H9 (cell line): ENCODE data around the gene CXCL8. TPM values are rescaled to one million over a fixed set of nuclear protein-coding genes. Genes with fewer than 3 reads are reported as not detected.

Experiments used
- DNase-seq: peaks from one replicate; pipeline ENCODE4 v3.0.0-alpha.2; 2017
- H2AFZ ChIP-seq: one replicate; pipeline ENCODE4 v1.6.1; 2013; ENCODE audit warnings: mild to moderate bottlenecking, low read length, control low read depth, moderate library complexity
- H2AK5ac ChIP-seq: 2 replicates; pipeline ENCODE4 v1.6.1; 2013; ENCODE audit warnings: low read length, control low read depth, mixed read lengths; ENCODE audit not compliant: insufficient read length
- H2BK120ac ChIP-seq: one replicate; pipeline ENCODE4 v1.6.1; 2013; ENCODE audit warnings: low read depth, mild to moderate bottlenecking, low read length, control low read depth, inconsistent platforms; ENCODE audit not compliant: poor library complexity, severe bottlenecking
- H2BK12ac ChIP-seq: 2 replicates; pipeline ENCODE4 v1.6.1; 2013; ENCODE audit warnings: low read length, control low read depth, mixed read lengths, low read depth; ENCODE audit not compliant: insufficient read length
- H2BK15ac ChIP-seq: 2 replicates; pipeline ENCODE4 v1.6.1; 2013; ENCODE audit warnings: low read depth, low read length, control low read depth
- H2BK20ac ChIP-seq: one replicate; pipeline ENCODE4 v1.6.1; 2013; ENCODE audit warnings: low read depth, mild to moderate bottlenecking, low read length, control low read depth, inconsistent platforms; ENCODE audit not compliant: poor library complexity, severe bottlenecking
- H2BK5ac ChIP-seq: 2 replicates; pipeline ENCODE4 v1.6.1; 2013; ENCODE audit warnings: low read length, control low read depth, mixed read lengths; ENCODE audit not compliant: insufficient read length
- H3K14ac ChIP-seq: 2 replicates; pipeline ENCODE4 v1.6.1; 2013; ENCODE audit warnings: low read length, control low read depth; ENCODE audit not compliant: insufficient read depth
- H3K18ac ChIP-seq: 2 replicates; pipeline ENCODE4 v1.6.1; 2013; ENCODE audit warnings: low read depth, mild to moderate bottlenecking, mixed read lengths, low read length, control low read depth; ENCODE audit not compliant: insufficient read length
- H3K23ac ChIP-seq: 2 replicates; pipeline ENCODE4 v1.6.1; 2013; ENCODE audit warnings: low read length, control low read depth, mixed read lengths, low read depth; ENCODE audit not compliant: insufficient read length
- H3K23me2 ChIP-seq: 2 replicates; pipeline ENCODE4 v1.6.1; 2013; ENCODE audit warnings: low read depth, mild to moderate bottlenecking, mixed read lengths, low read length, control low read depth; ENCODE audit not compliant: insufficient read length, poor library complexity, severe bottlenecking
- H3K27ac ChIP-seq: 2 replicates; pipeline ENCODE4 v1.5.1; 2013; ENCODE audit warnings: low read length, control low read depth, mixed read lengths, low read depth; ENCODE audit not compliant: insufficient read length
- H3K27me3 ChIP-seq: 2 replicates; pipeline ENCODE4 v1.6.1; 2013; ENCODE audit warnings: low read length, control low read depth, inconsistent platforms; ENCODE audit not compliant: insufficient read depth
- H3K4ac ChIP-seq: 2 replicates; pipeline ENCODE4 v1.6.1; 2013; ENCODE audit warnings: low read depth, mild to moderate bottlenecking, control low read depth, inconsistent platforms, low read length, moderate library complexity
- H3K4me1 ChIP-seq: 2 replicates; pipeline ENCODE4 v1.6.1; 2013; ENCODE audit warnings: low read length, control low read depth, inconsistent platforms; ENCODE audit not compliant: insufficient read depth
- H3K4me2 ChIP-seq: 2 replicates; pipeline ENCODE4 v1.6.1; 2013; ENCODE audit warnings: low read length, control low read depth, mixed read lengths; ENCODE audit not compliant: insufficient read length, insufficient read depth
- H3K56ac ChIP-seq: 2 replicates; pipeline ENCODE4 v1.6.1; 2013; ENCODE audit warnings: low read depth, mild to moderate bottlenecking, mixed read lengths, low read length, control low read depth; ENCODE audit not compliant: insufficient read length
- H3K79me1 ChIP-seq: 2 replicates; pipeline ENCODE4 v1.6.1; 2013; ENCODE audit warnings: low read depth, mild to moderate bottlenecking, moderate library complexity, low read length, control low read depth, inconsistent platforms; ENCODE audit not compliant: insufficient read depth, poor library complexity, severe bottlenecking
- H3K79me2 ChIP-seq: 2 replicates; pipeline ENCODE4 v1.6.1; 2013; ENCODE audit warnings: low read length, control low read depth, inconsistent platforms; ENCODE audit not compliant: insufficient read depth
- H3K9ac ChIP-seq: 2 replicates; pipeline ENCODE4 v1.6.1; 2013; ENCODE audit warnings: low read length, control low read depth, mixed read lengths; ENCODE audit not compliant: insufficient read length; ENCODE audit errors: extremely low read depth
- H3K9me3 ChIP-seq: one replicate; pipeline ENCODE4 v1.6.1; 2013; ENCODE audit warnings: low read depth, low read length, inconsistent platforms; ENCODE audit not compliant: control insufficient read depth
- H3T11ph ChIP-seq: one replicate; pipeline ENCODE4 v1.6.1; 2013; ENCODE audit warnings: mild to moderate bottlenecking, low read length, control low read depth, inconsistent platforms
- H4K20me1 ChIP-seq: one replicate; pipeline ENCODE4 v1.6.1; 2013; ENCODE audit not compliant: control insufficient read depth, insufficient read length, insufficient read depth
- H4K5ac ChIP-seq: 2 replicates; pipeline ENCODE4 v1.6.1; 2013; ENCODE audit warnings: low read depth, mild to moderate bottlenecking, mixed read lengths, low read length, control low read depth; ENCODE audit not compliant: insufficient read length
- H4K8ac ChIP-seq: replicated peaks from 2 replicates; pipeline ENCODE4 v1.6.1; 2013; ENCODE audit warnings: low read length, control low read depth, mixed read lengths, low read depth; ENCODE audit not compliant: insufficient read length
- H4K91ac ChIP-seq: 2 replicates; pipeline ENCODE4 v1.6.1; 2013; ENCODE audit warnings: low read depth, mild to moderate bottlenecking, moderate library complexity, mixed read lengths, low read length, control low read depth; ENCODE audit not compliant: insufficient read length
- H3K27ac Mint-ChIP-seq, 3 experiments: 2 replicates in 2 of 3; 3 replicates in 1 of 3; pipeline ENCODE4 v1.8.0; 2020 to 2021; ENCODE audit warnings: mixed read lengths in 3 of 3, mild to moderate bottlenecking in 1 of 3, moderate library complexity in 1 of 3
- H3K27me3 Mint-ChIP-seq: 2 replicates; pipeline ENCODE4 v1.8.0; 2021; ENCODE audit warnings: low read depth, mild to moderate bottlenecking, moderate library complexity, mixed read lengths
- H3K36me3 Mint-ChIP-seq, 3 experiments: 2 replicates in 2 of 3; 3 replicates in 1 of 3; pipeline ENCODE4 v1.8.0; 2020 to 2021; ENCODE audit warnings: low read depth in 3 of 3, mixed read lengths in 3 of 3; ENCODE audit not compliant: insufficient read depth in 1 of 3
- H3K4me1 Mint-ChIP-seq, 2 experiments: 2 replicates each; pipeline ENCODE4 v1.8.0; 2020; ENCODE audit warnings: mixed read lengths in 2 of 2
- H3K4me3 Mint-ChIP-seq, 2 experiments: 2 replicates in 1 of 2; 3 replicates in 1 of 2; pipeline ENCODE4 v1.8.0; 2020 to 2021; ENCODE audit warnings: mild to moderate bottlenecking in 2 of 2, mixed read lengths in 2 of 2, moderate library complexity in 1 of 2
- H3K9me3 Mint-ChIP-seq, 2 experiments: 2 replicates in 1 of 2; 3 replicates in 1 of 2; pipeline ENCODE4 v1.8.0; 2020; ENCODE audit warnings: mild to moderate bottlenecking in 2 of 2, mixed read lengths in 2 of 2, moderate library complexity in 1 of 2
- CTCF ChIP-seq: fragments of 200-600 bp; sonication (generic); conservative IDR thresholded peaks from 3 replicates; pipeline ENCODE4 v1.8.0; 2021; ENCODE audit warnings: antibody characterized with exemption, mild to moderate bottlenecking
- WGBS: extraction: QIAGEN DNeasy Blood & Tissue Kit; methylation state at CpG from one replicate; pipeline ENCODE4 v1.1.7; 2013; ENCODE audit warnings: missing lambda C conversion rate, low lambda C conversion rate, mixed read lengths; ENCODE audit not compliant: insufficient read length; ENCODE audit errors: extremely low coverage; 5-methylcytosine and 5-hydroxymethylcytosine counted together
- total RNA-seq: library from RNA; stranded (reverse); gene quantifications from 2 replicates; pipeline ENCODE4 v1.2.1, GENCODE V29; 2021

Gene CXCL8
- total RNA-seq, 1 experiment from 2014 or later = not detected

GRCh38 chr4:73742490-73743160 lies 2.3 kb downstream of the CXCL8 start:
- H3T11ph ChIP-seq = no peak overlapping the region
- no peak overlapping the region for H3K23ac ChIP-seq
- no peaks in the 10 kb centered on the region; the same call in 1 of the 2 replicates for H3K4me1 ChIP-seq
- no peaks in the 10 kb centered on the region for H3K23me2 ChIP-seq
- WGBS = no CpG with 5 or more reads among the region's 2 CpGs
- H2BK20ac ChIP-seq = no peak overlapping the region
- no peak for TF ChIP-seq CTCF
- no peak overlapping the region for H3K4me3 Mint-ChIP-seq
- DNase-seq = no peak
- no peaks in the 10 kb centered on the region for H3K9me3 ChIP-seq
- H4K5ac ChIP-seq = no peak overlapping the region
- H3K27ac Mint-ChIP-seq = no peak overlapping the region
- H2AFZ ChIP-seq = no peak overlapping the region
- H2AK5ac ChIP-seq = no peak overlapping the region
- H3K27me3 Mint-ChIP-seq = no peaks in the 10 kb centered on the region
- no peak overlapping the region for H3K9ac ChIP-seq
- H2BK15ac ChIP-seq = no peak overlapping the region
- H2BK12ac ChIP-seq = no peak overlapping the region
- no peak overlapping the region for H3K56ac ChIP-seq
- no peak overlapping the region for H3K4me2 ChIP-seq
- H3K27ac ChIP-seq = no peak overlapping the region
- no peak overlapping the region for H2BK120ac ChIP-seq
- H3K27me3 ChIP-seq = no peaks in the 10 kb centered on the region
- H2BK5ac ChIP-seq = no peak overlapping the region
- peaks cover 2 to 3% of the 10 kb centered on the region in 2 experiments; a peak in 2 of 5 replicates for H3K9me3 Mint-ChIP-seq
- no peak overlapping the region for H3K14ac ChIP-seq
- H4K91ac ChIP-seq = no peak overlapping the region
- H3K4ac ChIP-seq = no peak overlapping the region
- no peak overlapping the region for H3K18ac ChIP-seq
- H3K79me1 ChIP-seq = no peaks in the 10 kb centered on the region
- no peaks in the 10 kb centered on the region for H3K79me2 ChIP-seq
- peaks cover 0 to 5% (median 1%) of the 10 kb centered on the region in 3 experiments; a peak in 2 of 7 replicates for H3K36me3 Mint-ChIP-seq
- H3K4me1 Mint-ChIP-seq = no peaks in the 10 kb centered on the region
- no peaks in the 10 kb centered on the region for H4K20me1 ChIP-seq
- H4K8ac ChIP-seq = no peak overlapping the region
